H1 (cell line): ENCODE measurements around the gene TBRG4. TPM values are rescaled to one million over a fixed set of nuclear protein-coding genes. Genes with fewer than 3 reads are reported as not detected.

Experiments used
- CTCF ChIA-PET: fragments of 300-600 bp; sonication (Branson Sonifier 250); formaldehyde crosslinking; loops from one replicate; lab custom pipeline; 2021; ENCODE audit not compliant: partially characterized antibody; lab: Charles Lee
- POLR2A ChIA-PET: fragments of 300-600 bp; sonication (Branson Sonifier 250); formaldehyde crosslinking; loops from one replicate; lab custom pipeline; 2021; ENCODE audit warnings: inconsistent platforms; ENCODE audit not compliant: partially characterized antibody; lab: Charles Lee
- DNase-seq, 2 experiments: peaks; one replicate each; pipeline versions ENCODE4 v3.0.0 to v3.0.0-alpha.2; 2010 to 2022; ENCODE audit warnings: low spot score in 2 of 2, low read depth in 1 of 2, mixed read lengths in 1 of 2
- FAIRE-seq: peaks from 2 replicates; lab custom pipeline; 2011; peaks lifted over from hg19 to GRCh38; lab: Jason Lieb, UNC
- H2AFZ ChIP-seq: 2 replicates; pipeline ENCODE4 v1.8.1; 2012; ENCODE audit warnings: low read length, inconsistent platforms
- H2AK5ac ChIP-seq: 2 replicates; pipeline ENCODE4 v1.6.1; 2013; ENCODE audit warnings: low read depth, low read length
- H2BK120ac ChIP-seq: replicated peaks from 2 replicates; pipeline ENCODE3; 2013; ENCODE audit warnings: low read depth, low read length, inconsistent platforms
- H2BK12ac ChIP-seq: 2 replicates; pipeline ENCODE4 v1.6.1; 2013; ENCODE audit warnings: low read depth, low read length
- H2BK15ac ChIP-seq: 2 replicates; pipeline ENCODE4 v1.6.1; 2013; ENCODE audit warnings: low read length
- H2BK20ac ChIP-seq: 2 replicates; pipeline ENCODE4 v1.6.1; 2013; ENCODE audit warnings: low read length
- H2BK5ac ChIP-seq: 2 replicates; pipeline ENCODE4 v1.6.1; 2013; ENCODE audit warnings: low read depth, low read length
- H3K14ac ChIP-seq: 2 replicates; pipeline ENCODE4 v1.6.1; 2013; ENCODE audit warnings: inconsistent platforms; ENCODE audit not compliant: insufficient read length
- H3K18ac ChIP-seq: 2 replicates; pipeline ENCODE4 v1.6.1; 2013; ENCODE audit warnings: low read length; ENCODE audit errors: extremely low read depth
- H3K23ac ChIP-seq: 2 replicates; pipeline ENCODE4 v1.6.1; 2013; ENCODE audit warnings: inconsistent platforms; ENCODE audit not compliant: insufficient read length
- H3K23me2 ChIP-seq: 2 replicates; pipeline ENCODE4 v1.6.1; 2013; ENCODE audit warnings: low read depth, low read length
- H3K27ac ChIP-seq: 2 replicates; pipeline ENCODE4 v1.6.1; 2011; ENCODE audit warnings: low read depth, low read length, inconsistent platforms
- H3K27me3 ChIP-seq, 4 experiments: replicated peaks in 1 of 4; 1 replicate in 1 of 4; 2 replicates in 3 of 4; pipeline versions ENCODE4 v1.6.1 to v1.8.1; 2011 to 2013; ENCODE audit warnings: low read length in 3 of 4, mild to moderate bottlenecking in 3 of 4, inconsistent platforms in 2 of 4, mixed read lengths in 2 of 4, moderate library complexity in 1 of 4; ENCODE audit not compliant: control insufficient read depth in 3 of 4, insufficient read depth in 3 of 4; ENCODE audit errors: extremely low read depth in 1 of 4
- H3K36me3 ChIP-seq, 4 experiments: 2 replicates each; pipeline versions ENCODE4 v1.6.1 to v1.8.1; 2011 to 2013; ENCODE audit warnings: mild to moderate bottlenecking in 4 of 4, low read length in 3 of 4, moderate library complexity in 2 of 4, control low read depth in 1 of 4, inconsistent platforms in 1 of 4; ENCODE audit not compliant: insufficient read depth in 4 of 4, control insufficient read depth in 2 of 4
- H3K4ac ChIP-seq: replicated peaks from 2 replicates; pipeline ENCODE3; 2013; ENCODE audit warnings: low read length, low read depth, mixed read lengths, inconsistent platforms; ENCODE audit not compliant: insufficient read length
- H3K4me1 ChIP-seq, 4 experiments: replicated peaks in 1 of 4; 1 replicate in 1 of 4; 2 replicates in 3 of 4; pipeline versions ENCODE4 v1.6.1 to v1.8.1; 2011 to 2013; ENCODE audit warnings: low read length in 3 of 4, inconsistent platforms in 2 of 4, mixed read lengths in 1 of 4; ENCODE audit not compliant: insufficient read depth in 4 of 4, control insufficient read depth in 3 of 4
- H3K4me2 ChIP-seq, 2 experiments: 2 replicates each; pipeline versions ENCODE4 v1.6.1 to v1.8.1; 2011 to 2013; ENCODE audit warnings: low read depth in 2 of 2, low read length in 2 of 2, control low read depth in 1 of 2, inconsistent platforms in 1 of 2, mild to moderate bottlenecking in 1 of 2; ENCODE audit not compliant: insufficient read depth in 1 of 2
- H3K4me3 ChIP-seq, 4 experiments: fragments of 200-600, 300-600 bp in 1 of 4; sonication (generic), shearing (Covaris generic), sonication (Bioruptor Twin) in 1 of 4; 2 replicates each; pipeline versions ENCODE4 v1.5.1 to v1.8.1; 2011 to 2016; ENCODE audit warnings: low read length in 4 of 4, low read depth in 3 of 4, control low read depth in 2 of 4, inconsistent platforms in 2 of 4, mild to moderate bottlenecking in 2 of 4, mixed read lengths in 1 of 4, moderate library complexity in 1 of 4; ENCODE audit not compliant: insufficient read depth in 2 of 4; ENCODE audit errors: extremely low read depth in 1 of 4
- H3K56ac ChIP-seq: replicated peaks from 2 replicates; pipeline ENCODE3; 2013; ENCODE audit warnings: low read depth, mild to moderate bottlenecking, mixed read lengths, low read length, inconsistent platforms; ENCODE audit not compliant: insufficient read length
- H3K79me1 ChIP-seq: 2 replicates; pipeline ENCODE4 v1.6.1; 2013; ENCODE audit warnings: low read depth, low read length, control low read depth
- H3K79me2 ChIP-seq, 2 experiments: 2 replicates each; pipeline versions ENCODE4 v1.6.1 to v1.8.1; 2012 to 2013; ENCODE audit warnings: low read length in 2 of 2, mild to moderate bottlenecking in 2 of 2, inconsistent platforms in 1 of 2; ENCODE audit not compliant: insufficient read depth in 2 of 2, control insufficient read depth in 1 of 2
- H3K9ac ChIP-seq, 4 experiments: replicated peaks in 1 of 4; 1 replicate in 1 of 4; 2 replicates in 3 of 4; pipeline versions ENCODE4 v1.6.1 to v1.8.1; 2011 to 2013; ENCODE audit warnings: low read depth in 3 of 4, low read length in 3 of 4, control low read depth in 2 of 4, mild to moderate bottlenecking in 2 of 4, moderate library complexity in 2 of 4, inconsistent platforms in 1 of 4; ENCODE audit errors: extremely low read depth in 1 of 4
- H3K9me3 ChIP-seq, 2 experiments: 2 replicates each; pipeline versions ENCODE4 v1.6.1 to v1.8.1; 2012 to 2013; ENCODE audit warnings: mild to moderate bottlenecking in 2 of 2, moderate library complexity in 2 of 2, control low read depth in 1 of 2, inconsistent platforms in 1 of 2, low read depth in 1 of 2, low read length in 1 of 2, mixed read lengths in 1 of 2; ENCODE audit not compliant: insufficient read depth in 2 of 2
- H4K20me1 ChIP-seq, 2 experiments: replicated peaks in 1 of 2; 2 replicates each; pipeline versions ENCODE3 to v1.8.1; 2011 to 2013; ENCODE audit warnings: inconsistent platforms in 2 of 2, low read length in 2 of 2, mild to moderate bottlenecking in 1 of 2; ENCODE audit not compliant: insufficient read depth in 2 of 2, control insufficient read depth in 1 of 2
- H4K5ac ChIP-seq: 2 replicates; pipeline ENCODE4 v1.6.1; 2013; ENCODE audit warnings: low read length, low read depth, mixed read lengths, inconsistent platforms; ENCODE audit not compliant: insufficient read length
- H4K8ac ChIP-seq: 2 replicates; pipeline ENCODE4 v1.8.0; 2013; ENCODE audit warnings: mild to moderate bottlenecking, moderate library complexity, low read length, inconsistent platforms; ENCODE audit not compliant: insufficient read depth; ENCODE audit errors: extremely low read depth
- H4K91ac ChIP-seq: replicated peaks from 2 replicates; pipeline ENCODE3; 2013; ENCODE audit warnings: low read length, mixed read lengths, inconsistent platforms; ENCODE audit not compliant: insufficient read length
- EP300 ChIP-seq, 2 experiments: IDR thresholded peaks; 1 replicate in 1 of 2; 2 replicates in 1 of 2; pipeline ENCODE4 v1.6.1; 2011 to 2012; ENCODE audit warnings: low read depth in 2 of 2, low read length in 2 of 2, mild to moderate bottlenecking in 2 of 2, borderline replicate concordance in 1 of 2, inconsistent platforms in 1 of 2, moderate library complexity in 1 of 2
- POLR2A ChIP-seq, 2 experiments: IDR thresholded peaks; 1 replicate in 1 of 2; 2 replicates in 1 of 2; pipeline ENCODE4 v1.6.1; 2011; ENCODE audit warnings: low read depth in 2 of 2, low read length in 2 of 2, mild to moderate bottlenecking in 2 of 2; ENCODE audit errors: control extremely low read depth in 1 of 2
- WGBS, 2 experiments: shearing (Covaris generic) in 1 of 2; methylation state at CpG; one replicate each; pipeline versions ENCODE4 v1.1.6 to v1.1.7; 2013 to 2015; ENCODE audit warnings: low lambda C conversion rate in 2 of 2, mixed read lengths in 2 of 2, inconsistent platforms in 1 of 2, low coverage in 1 of 2, missing lambda C conversion rate in 1 of 2; ENCODE audit not compliant: insufficient replicate concordance in 2 of 2, insufficient coverage in 1 of 2, insufficient read length in 1 of 2; ENCODE audit errors: extremely low coverage in 1 of 2, missing lambda C conversion rate in 1 of 2; 5-methylcytosine and 5-hydroxymethylcytosine counted together
- polyA plus RNA-seq, 7 experiments: library from polyadenylated mRNA; depleted of rRNA in 3 of 7; stranded (reverse) in 5 of 7; unstranded in 2 of 7; fragments of >200 nt in 5 of 7; fragments of 200-250 nt in 2 of 7; gene quantifications; 1 replicate in 5 of 7; 2 replicates in 1 of 7; 4 replicates in 1 of 7; pipeline versions ENCODE4 v1.2.1 to v1.2.3, GENCODE V29; 2011 to 2013; ENCODE audit warnings: missing spikeins in 2 of 7, mixed read lengths in 2 of 7
- total RNA-seq: library from RNA; stranded (reverse); fragmentation: NEBNext Ultra II Directional; extraction: Animal tissue kit (Norgen Biotek cat#: 25700); gene quantifications from 2 replicates; pipeline ENCODE4 v1.2.1, GENCODE V29; 2021

The TBRG4 gene
- total and polyA plus RNA-seq, 2 of the 8 experiments (the other 6 are each of a cell fraction or from before 2014, with no cell fraction given), result 110 to 137 TPM

DNA sequence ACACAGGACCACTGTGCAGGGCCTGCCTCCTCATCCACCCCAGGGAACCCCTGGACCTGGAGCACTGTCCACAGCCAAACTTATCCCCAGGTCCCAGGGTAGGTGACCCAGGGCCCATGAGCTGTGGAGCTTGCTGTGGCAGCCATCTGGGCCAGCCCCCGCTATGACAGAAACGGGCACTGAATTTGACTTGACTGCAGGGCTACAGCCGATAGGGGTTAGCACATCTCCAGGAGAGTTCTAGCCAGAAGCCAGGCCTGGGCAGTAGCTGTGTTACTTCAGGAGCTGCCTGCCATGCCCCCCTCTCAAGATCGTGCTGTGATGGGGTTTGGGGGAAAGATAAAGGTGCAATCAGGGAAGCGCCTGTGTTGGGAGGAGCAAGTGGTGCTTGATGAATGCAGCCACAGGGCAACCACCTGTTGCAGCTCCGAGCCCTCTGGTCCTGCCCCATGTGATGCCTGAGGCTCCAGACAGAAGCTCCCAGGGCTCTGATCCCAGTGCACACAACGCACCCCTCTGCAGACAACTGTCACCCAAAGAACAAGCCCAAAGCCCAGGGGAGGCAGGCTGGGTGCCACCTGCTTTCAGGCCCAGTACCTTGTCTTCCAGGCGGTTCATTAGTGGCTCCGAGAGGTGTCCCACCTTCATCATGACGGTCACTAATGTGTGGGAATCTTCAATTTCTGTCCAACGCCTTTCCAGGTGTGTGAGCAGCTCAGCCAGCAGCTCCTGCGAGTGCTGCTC lies 6.5 kb downstream of the TBRG4 start:
- no peak overlapping the region for H2BK120ac ChIP-seq
- TF ChIP-seq POLR2A (IDR thresholded peaks at IDR 0.05; ENCODE audit: control extremely low read depth in 1 of 2, low read depth in 2 of 2, low read length in 2 of 2) (peak in 1 of 2 experiments; percentile 42; a peak in 2 of 3 replicates), EP300 (IDR thresholded peaks at IDR 0.05; ENCODE audit: borderline replicate concordance in 1 of 2, low read depth in 2 of 2, low read length in 2 of 2) (no peak)
- TF ChIP-seq, all 59 proteins: peak for 1
- Histone ChIP-seq H2BK15ac (no peak overlapping the region), H2BK20ac (no peak overlapping the region), H3K79me2 (peaks cover 3 to 36% of the 10 kb centered on the region in 2 experiments), H3K36me3 (peaks cover 71 to 94% (median 88%) of the 10 kb centered on the region in 4 experiments), H2BK5ac (no peak overlapping the region), H3K56ac (no peak overlapping the region), H3K4ac (no peak overlapping the region), H2AFZ (no peak overlapping the region), H2AK5ac (no peak overlapping the region), H3K4me2 (no peak overlapping the region), H3K4me1 (peaks cover 0 to under 1% (median 0%) of the 10 kb centered on the region in 4 experiments; a peak in 1 of 7 replicates), H3K18ac (no peak overlapping the region), H3K23me2 (no peaks in the 10 kb centered on the region), H3K9ac (no peak overlapping the region), H3K9me3 (no peaks in the 10 kb centered on the region), H3K4me3 (no peak overlapping the region), H4K8ac (no peak overlapping the region), H4K5ac (no peak overlapping the region), H3K79me1 (peaks cover 10% of the 10 kb centered on the region), H3K23ac (no peak overlapping the region), H4K91ac (no peak overlapping the region), H3K27ac (no peak overlapping the region), H3K14ac (no peak overlapping the region), H2BK12ac (no peak overlapping the region), H4K20me1 (peaks cover 16 to 54% of the 10 kb centered on the region in 2 experiments), H3K27me3 (no peaks in the 10 kb centered on the region)
- FAIRE-seq, result no peak
- no peak for DNase-seq
- WGBS, 2 experiments, result 97% methylated on average over 12 of the region's 12 CpGs; no CpG with 5 or more reads in 1 of the 2 experiments
- CTCF ChIA-PET, result interaction anchor here (0.8 to 2.5 kb wide), 6 partner anchors 10 to 131 kb away, joined by 3 to 13 read pairs (median 3); partner anchors contain the start of gene CCM2
- POLR2A ChIA-PET, result interaction anchor here (0.6 to 4.0 kb wide), 13 partner anchors 10 to 727 kb away, joined by 3 to 18 read pairs (median 5); partner anchors contain the start of genes MYO1G and NACAD
